H9 (cell line): ENCODE measurements around the gene FBXL2. TPM values are rescaled to one million over a fixed set of nuclear protein-coding genes. Genes with fewer than 3 reads are reported as not detected.

ENCODE experiments used
- DNase-seq: peaks from one replicate; pipeline ENCODE4 v3.0.0-alpha.2; 2017
- H2AFZ ChIP-seq: one replicate; pipeline ENCODE4 v1.6.1; 2013; ENCODE audit warnings: mild to moderate bottlenecking, low read length, control low read depth, moderate library complexity
- H2AK5ac ChIP-seq: 2 replicates; pipeline ENCODE4 v1.6.1; 2013; ENCODE audit warnings: low read length, control low read depth, mixed read lengths; ENCODE audit not compliant: insufficient read length
- H2BK120ac ChIP-seq: one replicate; pipeline ENCODE4 v1.6.1; 2013; ENCODE audit warnings: low read depth, mild to moderate bottlenecking, low read length, control low read depth, inconsistent platforms; ENCODE audit not compliant: poor library complexity, severe bottlenecking
- H2BK12ac ChIP-seq: 2 replicates; pipeline ENCODE4 v1.6.1; 2013; ENCODE audit warnings: low read length, control low read depth, mixed read lengths, low read depth; ENCODE audit not compliant: insufficient read length
- H2BK15ac ChIP-seq: 2 replicates; pipeline ENCODE4 v1.6.1; 2013; ENCODE audit warnings: low read depth, low read length, control low read depth
- H2BK20ac ChIP-seq: one replicate; pipeline ENCODE4 v1.6.1; 2013; ENCODE audit warnings: low read depth, mild to moderate bottlenecking, low read length, control low read depth, inconsistent platforms; ENCODE audit not compliant: poor library complexity, severe bottlenecking
- H2BK5ac ChIP-seq: 2 replicates; pipeline ENCODE4 v1.6.1; 2013; ENCODE audit warnings: low read length, control low read depth, mixed read lengths; ENCODE audit not compliant: insufficient read length
- H3K14ac ChIP-seq: 2 replicates; pipeline ENCODE4 v1.6.1; 2013; ENCODE audit warnings: low read length, control low read depth; ENCODE audit not compliant: insufficient read depth
- H3K18ac ChIP-seq: 2 replicates; pipeline ENCODE4 v1.6.1; 2013; ENCODE audit warnings: low read depth, mild to moderate bottlenecking, mixed read lengths, low read length, control low read depth; ENCODE audit not compliant: insufficient read length
- H3K23ac ChIP-seq: 2 replicates; pipeline ENCODE4 v1.6.1; 2013; ENCODE audit warnings: low read length, control low read depth, mixed read lengths, low read depth; ENCODE audit not compliant: insufficient read length
- H3K23me2 ChIP-seq: 2 replicates; pipeline ENCODE4 v1.6.1; 2013; ENCODE audit warnings: low read depth, mild to moderate bottlenecking, mixed read lengths, low read length, control low read depth; ENCODE audit not compliant: insufficient read length, poor library complexity, severe bottlenecking
- H3K27ac ChIP-seq: 2 replicates; pipeline ENCODE4 v1.5.1; 2013; ENCODE audit warnings: low read length, control low read depth, mixed read lengths, low read depth; ENCODE audit not compliant: insufficient read length
- H3K27me3 ChIP-seq: 2 replicates; pipeline ENCODE4 v1.6.1; 2013; ENCODE audit warnings: low read length, control low read depth, inconsistent platforms; ENCODE audit not compliant: insufficient read depth
- H3K4ac ChIP-seq: 2 replicates; pipeline ENCODE4 v1.6.1; 2013; ENCODE audit warnings: low read depth, mild to moderate bottlenecking, control low read depth, inconsistent platforms, low read length, moderate library complexity
- H3K4me1 ChIP-seq: 2 replicates; pipeline ENCODE4 v1.6.1; 2013; ENCODE audit warnings: low read length, control low read depth, inconsistent platforms; ENCODE audit not compliant: insufficient read depth
- H3K4me2 ChIP-seq: 2 replicates; pipeline ENCODE4 v1.6.1; 2013; ENCODE audit warnings: low read length, control low read depth, mixed read lengths; ENCODE audit not compliant: insufficient read length, insufficient read depth
- H3K56ac ChIP-seq: 2 replicates; pipeline ENCODE4 v1.6.1; 2013; ENCODE audit warnings: low read depth, mild to moderate bottlenecking, mixed read lengths, low read length, control low read depth; ENCODE audit not compliant: insufficient read length
- H3K79me1 ChIP-seq: 2 replicates; pipeline ENCODE4 v1.6.1; 2013; ENCODE audit warnings: low read depth, mild to moderate bottlenecking, moderate library complexity, low read length, control low read depth, inconsistent platforms; ENCODE audit not compliant: insufficient read depth, poor library complexity, severe bottlenecking
- H3K79me2 ChIP-seq: 2 replicates; pipeline ENCODE4 v1.6.1; 2013; ENCODE audit warnings: low read length, control low read depth, inconsistent platforms; ENCODE audit not compliant: insufficient read depth
- H3K9ac ChIP-seq: 2 replicates; pipeline ENCODE4 v1.6.1; 2013; ENCODE audit warnings: low read length, control low read depth, mixed read lengths; ENCODE audit not compliant: insufficient read length; ENCODE audit errors: extremely low read depth
- H3K9me3 ChIP-seq: one replicate; pipeline ENCODE4 v1.6.1; 2013; ENCODE audit warnings: low read depth, low read length, inconsistent platforms; ENCODE audit not compliant: control insufficient read depth
- H3T11ph ChIP-seq: one replicate; pipeline ENCODE4 v1.6.1; 2013; ENCODE audit warnings: mild to moderate bottlenecking, low read length, control low read depth, inconsistent platforms
- H4K20me1 ChIP-seq: one replicate; pipeline ENCODE4 v1.6.1; 2013; ENCODE audit not compliant: control insufficient read depth, insufficient read length, insufficient read depth
- H4K5ac ChIP-seq: 2 replicates; pipeline ENCODE4 v1.6.1; 2013; ENCODE audit warnings: low read depth, mild to moderate bottlenecking, mixed read lengths, low read length, control low read depth; ENCODE audit not compliant: insufficient read length
- H4K8ac ChIP-seq: replicated peaks from 2 replicates; pipeline ENCODE4 v1.6.1; 2013; ENCODE audit warnings: low read length, control low read depth, mixed read lengths, low read depth; ENCODE audit not compliant: insufficient read length
- H4K91ac ChIP-seq: 2 replicates; pipeline ENCODE4 v1.6.1; 2013; ENCODE audit warnings: low read depth, mild to moderate bottlenecking, moderate library complexity, mixed read lengths, low read length, control low read depth; ENCODE audit not compliant: insufficient read length
- H3K27ac Mint-ChIP-seq, 3 experiments: 2 replicates in 2 of 3; 3 replicates in 1 of 3; pipeline ENCODE4 v1.8.0; 2020 to 2021; ENCODE audit warnings: mixed read lengths in 3 of 3, mild to moderate bottlenecking in 1 of 3, moderate library complexity in 1 of 3
- H3K27me3 Mint-ChIP-seq: 2 replicates; pipeline ENCODE4 v1.8.0; 2021; ENCODE audit warnings: low read depth, mild to moderate bottlenecking, moderate library complexity, mixed read lengths
- H3K36me3 Mint-ChIP-seq, 3 experiments: 2 replicates in 2 of 3; 3 replicates in 1 of 3; pipeline ENCODE4 v1.8.0; 2020 to 2021; ENCODE audit warnings: low read depth in 3 of 3, mixed read lengths in 3 of 3; ENCODE audit not compliant: insufficient read depth in 1 of 3
- H3K4me1 Mint-ChIP-seq, 2 experiments: 2 replicates each; pipeline ENCODE4 v1.8.0; 2020; ENCODE audit warnings: mixed read lengths in 2 of 2
- H3K4me3 Mint-ChIP-seq, 2 experiments: 2 replicates in 1 of 2; 3 replicates in 1 of 2; pipeline ENCODE4 v1.8.0; 2020 to 2021; ENCODE audit warnings: mild to moderate bottlenecking in 2 of 2, mixed read lengths in 2 of 2, moderate library complexity in 1 of 2
- H3K9me3 Mint-ChIP-seq, 2 experiments: 2 replicates in 1 of 2; 3 replicates in 1 of 2; pipeline ENCODE4 v1.8.0; 2020; ENCODE audit warnings: mild to moderate bottlenecking in 2 of 2, mixed read lengths in 2 of 2, moderate library complexity in 1 of 2
- WGBS: extraction: QIAGEN DNeasy Blood & Tissue Kit; methylation state at CpG from one replicate; pipeline ENCODE4 v1.1.7; 2013; ENCODE audit warnings: missing lambda C conversion rate, low lambda C conversion rate, mixed read lengths; ENCODE audit not compliant: insufficient read length; ENCODE audit errors: extremely low coverage; 5-methylcytosine and 5-hydroxymethylcytosine counted together
- total RNA-seq: library from RNA; stranded (reverse); gene quantifications from 2 replicates; pipeline ENCODE4 v1.2.1, GENCODE V29; 2021
- TF ChIP-seq, protein P1 (sequence below): fragments of 200-600 bp; sonication (generic); conservative IDR thresholded peaks from 3 replicates; pipeline ENCODE4 v1.8.0; 2021; ENCODE audit warnings: antibody characterized with exemption, mild to moderate bottlenecking

The FBXL2 gene
- total RNA-seq, 1 experiment from 2014 or later: 2.7 TPM

- Histone ChIP-seq H3K4me2 (no peak overlapping the region), H2BK15ac (no peak overlapping the region), H2BK12ac (no peak overlapping the region), H3K79me1 (no peaks in the 10 kb centered on the region), H3K9me3 (no peaks in the 10 kb centered on the region), H3K79me2 (no peaks in the 10 kb centered on the region), H2AFZ (no peak overlapping the region), H3T11ph (no peak overlapping the region), H4K5ac (no peak overlapping the region), H2AK5ac (no peak overlapping the region), H2BK120ac (no peak overlapping the region), H2BK5ac (no peak overlapping the region), H4K8ac (no peak overlapping the region), H3K14ac (no peak overlapping the region), H4K20me1 (no peaks in the 10 kb centered on the region), H4K91ac (no peak overlapping the region), H3K56ac (no peak overlapping the region), H2BK20ac (no peak overlapping the region), H3K9ac (no peak overlapping the region), H3K23me2 (no peaks in the 10 kb centered on the region), H3K27me3 (no peaks in the 10 kb centered on the region), H3K23ac (no peak overlapping the region), H3K27ac (no peak overlapping the region), H3K4ac (no peak overlapping the region), H3K18ac (no peak overlapping the region), H3K4me1 (no peaks in the 10 kb centered on the region)
- no CpG with 5 or more reads among the region's 3 CpGs for WGBS
- no peaks in the 10 kb centered on the region for H3K9me3 Mint-ChIP-seq
- H3K36me3 Mint-ChIP-seq: no peaks in the 10 kb centered on the region
- H3K4me3 Mint-ChIP-seq: no peak overlapping the region
- TF ChIP-seq, protein P1, sequence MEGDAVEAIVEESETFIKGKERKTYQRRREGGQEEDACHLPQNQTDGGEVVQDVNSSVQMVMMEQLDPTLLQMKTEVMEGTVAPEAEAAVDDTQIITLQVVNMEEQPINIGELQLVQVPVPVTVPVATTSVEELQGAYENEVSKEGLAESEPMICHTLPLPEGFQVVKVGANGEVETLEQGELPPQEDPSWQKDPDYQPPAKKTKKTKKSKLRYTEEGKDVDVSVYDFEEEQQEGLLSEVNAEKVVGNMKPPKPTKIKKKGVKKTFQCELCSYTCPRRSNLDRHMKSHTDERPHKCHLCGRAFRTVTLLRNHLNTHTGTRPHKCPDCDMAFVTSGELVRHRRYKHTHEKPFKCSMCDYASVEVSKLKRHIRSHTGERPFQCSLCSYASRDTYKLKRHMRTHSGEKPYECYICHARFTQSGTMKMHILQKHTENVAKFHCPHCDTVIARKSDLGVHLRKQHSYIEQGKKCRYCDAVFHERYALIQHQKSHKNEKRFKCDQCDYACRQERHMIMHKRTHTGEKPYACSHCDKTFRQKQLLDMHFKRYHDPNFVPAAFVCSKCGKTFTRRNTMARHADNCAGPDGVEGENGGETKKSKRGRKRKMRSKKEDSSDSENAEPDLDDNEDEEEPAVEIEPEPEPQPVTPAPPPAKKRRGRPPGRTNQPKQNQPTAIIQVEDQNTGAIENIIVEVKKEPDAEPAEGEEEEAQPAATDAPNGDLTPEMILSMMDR: no peak
- no peaks in the 10 kb centered on the region for H3K27me3 Mint-ChIP-seq
- no peaks in the 10 kb centered on the region for H3K4me1 Mint-ChIP-seq
- H3K27ac Mint-ChIP-seq: no peak overlapping the region
- no peak for DNase-seq
Measured at GRCh38 chr3:33299395-33300081, 22.3 kb downstream of the FBXL2 start.
